HG03565 (cell line): ENCODE results near the gene CECR2.
"Not testable (repeated sequence)": the region's sequence is repeated elsewhere in the genome, so short reads cannot be mapped to it uniquely, and the experiment has no call there.

Experiments used
- ATAC-seq: cut with Tn5 transposase; IDR thresholded peaks from one replicate; pipeline ENCODE4 v1.9.1; 2021; ENCODE audit warnings: mild to moderate bottlenecking, moderate library complexity; ENCODE audit not compliant: unreplicated experiment

The CECR2 gene

DNA sequence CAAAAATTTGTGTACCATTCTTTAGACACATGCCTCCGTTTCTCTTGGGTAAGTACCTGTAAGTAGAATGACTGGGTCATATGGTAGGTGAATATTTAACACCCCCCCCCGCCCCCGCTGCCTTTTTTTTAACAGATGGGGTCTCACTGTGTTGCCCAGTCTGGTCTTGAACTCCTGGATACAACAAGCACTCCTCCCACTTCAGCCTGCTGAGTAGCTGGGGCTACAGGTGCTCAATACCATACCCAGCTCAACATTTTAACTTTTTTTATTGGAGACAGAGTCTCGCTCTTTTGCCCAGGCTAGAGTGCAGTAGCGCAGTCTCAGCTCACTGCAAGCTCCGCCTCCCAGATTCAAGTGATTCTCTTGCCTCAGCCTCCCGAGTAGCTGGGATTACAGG lies 32.5 kb downstream of the CECR2 start:
- no peak for ATAC-seq

DNA sequence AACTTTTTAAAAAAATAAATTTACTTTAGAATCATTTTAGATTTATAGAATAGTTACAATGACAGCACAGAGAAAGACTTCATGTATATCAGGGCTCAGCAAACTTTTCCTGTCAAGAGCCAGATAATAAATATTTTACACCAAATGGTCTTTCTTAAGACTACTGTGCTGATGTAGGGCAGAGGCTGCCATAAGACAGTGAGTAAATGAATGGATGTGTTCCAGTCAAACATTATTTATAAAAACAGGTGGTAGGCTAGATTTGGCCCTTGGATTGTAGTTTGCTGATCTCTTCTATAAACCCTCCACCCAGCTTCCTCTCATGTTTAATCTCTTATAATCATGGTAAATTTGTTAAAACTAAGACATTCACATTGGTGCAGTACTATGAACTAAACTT lies 33.0 kb downstream of the CECR2 start:
- ATAC-seq = no peak

DNA sequence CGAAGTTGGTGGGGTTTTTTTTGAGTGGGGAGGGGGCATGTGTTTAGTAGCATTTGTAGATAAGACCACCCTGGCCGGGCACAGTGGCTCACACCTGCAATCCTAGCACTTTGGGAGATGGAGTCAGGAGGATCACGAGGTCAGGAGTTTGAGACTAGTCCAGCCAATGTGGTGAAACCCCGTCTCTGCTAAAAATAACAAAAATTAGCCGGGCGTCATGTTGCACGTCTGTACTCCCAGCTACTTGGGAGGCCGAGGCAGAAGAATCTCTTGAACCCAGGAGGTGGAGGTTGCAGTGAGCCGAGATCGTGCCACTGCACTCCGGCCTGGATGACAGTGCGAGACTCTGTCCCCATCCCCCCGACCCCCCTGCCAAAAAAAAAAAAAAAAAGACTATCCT lies 34.6 kb downstream of the CECR2 start:
- no peak for ATAC-seq

GRCh38 chr22:17407643-17408042 lies 38.4 kb downstream of the CECR2 start:
- no peak for ATAC-seq

DNA sequence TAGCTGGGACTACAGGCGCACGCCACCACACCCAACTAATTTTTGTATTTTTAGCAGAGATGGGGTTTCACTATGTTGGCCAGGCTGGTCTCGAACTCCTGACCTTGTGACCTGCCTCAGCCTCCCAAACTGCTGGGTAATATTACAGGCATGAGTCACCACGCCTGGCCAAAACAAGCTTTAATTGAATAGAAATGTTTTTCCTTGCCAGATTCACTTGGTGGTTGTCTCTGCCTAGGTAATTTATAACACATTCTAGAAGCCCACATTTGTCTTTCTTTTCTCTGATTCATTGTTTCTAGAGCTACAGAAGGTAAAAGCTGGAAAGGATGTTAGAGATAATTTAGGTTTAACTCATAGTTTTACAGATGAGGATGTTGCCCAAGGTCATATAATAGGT lies 41.3 kb downstream of the CECR2 start:
- ATAC-seq = no peak

GRCh38 chr22:17411213-17411612 lies 42.0 kb downstream of the CECR2 start:
- ATAC-seq = no peak

GRCh38 chr22:17412232-17412631 lies 43.0 kb downstream of the CECR2 start:
- no peak for ATAC-seq

GRCh38 chr22:17418890-17419324 lies 49.6 kb downstream of the CECR2 start:
- no peak for ATAC-seq

GRCh38 chr22:17419348-17419747 lies 50.1 kb downstream of the CECR2 start:
- ATAC-seq = no peak

DNA sequence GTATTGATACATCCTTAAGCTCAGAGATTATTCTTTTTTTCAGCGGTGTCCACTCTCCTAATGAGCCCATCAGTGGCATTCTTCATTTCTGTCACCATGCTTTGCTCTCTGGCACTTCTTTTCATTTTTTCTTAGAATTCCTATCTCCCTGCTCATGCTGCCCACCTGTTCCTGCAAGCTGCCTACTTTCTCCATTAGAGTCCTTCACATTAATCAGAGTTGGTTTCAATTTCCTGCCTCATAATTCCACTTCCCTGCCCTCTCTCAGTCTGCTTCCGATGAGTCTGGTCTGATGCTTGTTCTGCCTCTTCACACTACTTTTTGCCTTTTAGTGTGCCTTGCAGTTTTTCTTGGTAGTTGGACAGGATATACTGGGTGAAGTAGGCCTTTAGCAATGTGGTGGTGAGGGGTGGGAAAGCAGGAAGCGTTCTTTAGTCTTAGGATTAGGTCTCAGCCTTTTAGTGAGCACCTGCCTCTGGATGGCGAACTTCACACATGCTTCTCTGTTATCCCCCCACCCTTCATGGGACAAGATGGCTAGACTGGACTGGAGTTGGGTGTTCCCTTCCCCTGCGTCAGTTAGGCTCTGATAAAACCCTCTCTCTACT lies 53.6 kb downstream of the CECR2 start:
- ATAC-seq = no peak

GRCh38 chr22:17423616-17424015 lies 54.4 kb downstream of the CECR2 start:
- no peak for ATAC-seq

DNA sequence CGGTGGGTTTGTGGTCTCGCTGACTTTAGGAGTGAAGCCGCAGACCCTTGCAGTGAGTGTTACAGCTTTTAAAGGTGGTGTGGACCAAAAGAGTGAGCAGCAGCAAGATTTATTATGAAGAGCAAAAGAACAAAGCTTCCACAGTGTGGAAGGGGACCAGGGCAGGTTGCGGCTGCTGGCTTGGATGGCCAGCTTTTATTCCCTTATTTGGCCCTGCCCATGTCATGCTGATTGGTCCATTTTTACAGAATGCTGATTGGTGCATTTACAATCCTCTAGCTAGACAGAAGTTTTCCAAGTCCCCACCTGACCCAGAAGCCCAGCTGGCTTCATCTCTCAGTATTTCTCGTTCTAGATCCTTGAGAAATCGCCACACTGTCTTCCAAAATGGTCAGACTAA lies 58.3 kb downstream of the CECR2 start:
- ATAC-seq = not testable (repeated sequence)

- ATAC-seq = no peak
Observed at GRCh38 chr22:17429516-17429915, 60.3 kb downstream of the CECR2 start.

DNA sequence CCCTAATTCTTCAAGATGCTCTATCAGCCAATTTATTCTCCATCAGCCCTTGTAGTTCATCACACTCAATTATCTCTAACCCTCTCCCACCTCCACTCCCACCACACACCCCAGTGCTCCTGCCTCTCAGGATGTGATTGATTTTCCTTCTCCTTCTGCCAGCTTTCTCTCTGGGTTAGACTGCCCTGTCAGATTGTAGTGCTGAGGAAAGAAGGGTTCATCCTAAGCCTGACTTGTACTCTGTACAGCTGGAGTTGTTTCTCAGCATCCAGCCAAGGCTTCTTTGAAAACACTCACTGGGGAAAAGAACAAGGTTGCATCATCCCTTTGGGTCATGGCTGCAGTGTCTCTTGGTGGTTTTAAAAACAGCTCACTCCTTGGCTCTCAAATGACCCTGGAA lies 61.2 kb downstream of the CECR2 start:
- no peak for ATAC-seq

- ATAC-seq = no peak
Observed at GRCh38 chr22:17431179-17431578, 61.9 kb downstream of the CECR2 start.

- no peak for ATAC-seq
Observed at GRCh38 chr22:17434856-17435255, 65.6 kb downstream of the CECR2 start.

GRCh38 chr22:17435375-17435774 lies 66.1 kb downstream of the CECR2 start:
- no peak for ATAC-seq

DNA sequence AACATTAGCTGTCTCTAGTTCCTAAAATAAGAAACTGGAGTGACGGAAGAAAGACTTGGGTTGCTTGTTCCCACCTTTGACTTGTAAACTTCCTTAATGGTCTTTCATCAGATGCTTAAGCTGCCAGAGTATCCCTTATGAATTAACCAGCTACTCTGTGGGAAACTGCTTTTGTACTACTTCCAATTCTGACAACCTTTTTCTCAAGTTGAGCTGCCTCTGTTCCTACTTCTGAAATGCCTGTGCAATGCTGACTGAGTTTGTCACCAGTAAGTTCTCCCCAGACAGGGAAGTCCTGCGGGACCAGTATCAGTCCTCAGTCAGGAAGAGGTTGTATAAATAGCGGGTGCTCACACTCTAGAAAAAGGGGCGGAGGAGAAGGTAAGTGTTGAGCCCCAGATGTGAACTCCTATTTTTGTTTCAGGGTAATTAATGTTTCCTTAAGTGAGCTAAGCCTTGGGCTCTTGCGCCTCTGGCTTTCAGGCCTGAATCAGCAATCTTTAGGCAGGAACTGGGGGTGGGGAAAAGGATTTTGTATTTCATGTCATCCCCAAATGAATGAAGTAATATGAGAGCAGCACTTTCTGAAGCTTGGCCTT lies 67.2 kb downstream of the CECR2 start:
- ATAC-seq = no peak

GRCh38 chr22:17436981-17437412 lies 67.7 kb downstream of the CECR2 start:
- ATAC-seq = no peak

GRCh38 chr22:17438026-17438425 lies 68.8 kb downstream of the CECR2 start:
- ATAC-seq = no peak

GRCh38 chr22:17441326-17441725 lies 72.1 kb downstream of the CECR2 start:
- no peak for ATAC-seq

GRCh38 chr22:17443405-17444203 lies 74.3 kb downstream of the CECR2 start:
- no peak for ATAC-seq
